ENCODE results near the gene IRF8.

Gene IRF8

GRCh38 chr16:85960486-85961046 is 61.6 kb downstream of the IRF8 start:
- H3K9ac ChIP-seq (ENCODE audit: low read length): no peak overlapping the region
- peaks cover 4% of the 10 kb centered on the region for H3K27me3 ChIP-seq (ENCODE audit: control insufficient read depth, insufficient read depth, low read length)
- H3K4me1 ChIP-seq (ENCODE audit: control insufficient read depth, insufficient read depth, low read length): no peaks in the 10 kb centered on the region
- no peaks in the 10 kb centered on the region for H3K36me3 ChIP-seq (ENCODE audit: control insufficient read depth, insufficient read depth, low read length)
- no peaks in the 10 kb centered on the region for H3K9me3 ChIP-seq (ENCODE audit: control insufficient read depth, low read length)
- no peak overlapping the region for H3K4me3 ChIP-seq (ENCODE audit: low read length)

- no peak overlapping the region for H3K4me3 ChIP-seq (ENCODE audit: low read length)
- no peaks in the 10 kb centered on the region for H3K4me1 ChIP-seq (ENCODE audit: control insufficient read depth, insufficient read depth, low read length)
- H3K9me3 ChIP-seq (ENCODE audit: control insufficient read depth, low read length): no peaks in the 10 kb centered on the region
- H3K27me3 ChIP-seq (ENCODE audit: control insufficient read depth, insufficient read depth, low read length): no peaks in the 10 kb centered on the region
- no peaks in the 10 kb centered on the region for H3K36me3 ChIP-seq (ENCODE audit: control insufficient read depth, insufficient read depth, low read length)
- H3K9ac ChIP-seq (ENCODE audit: low read length): no peak overlapping the region
Measured at GRCh38 chr16:85961988-85962915, 63.3 kb downstream of the IRF8 start.

- Histone ChIP-seq H3K27me3 (ENCODE audit: control insufficient read depth, insufficient read depth, low read length) (no peaks in the 10 kb centered on the region), H3K36me3 (ENCODE audit: control insufficient read depth, insufficient read depth, low read length) (no peaks in the 10 kb centered on the region), H3K9ac (ENCODE audit: low read length) (no peak overlapping the region), H3K4me3 (ENCODE audit: low read length) (no peak overlapping the region), H3K9me3 (ENCODE audit: control insufficient read depth, low read length) (no peaks in the 10 kb centered on the region), H3K4me1 (ENCODE audit: control insufficient read depth, insufficient read depth, low read length) (no peaks in the 10 kb centered on the region)
Measured at GRCh38 chr16:85963753-85964285, 64.9 kb downstream of the IRF8 start.

- Histone ChIP-seq H3K4me1 (ENCODE audit: control insufficient read depth, insufficient read depth, low read length) (no peaks in the 10 kb centered on the region), H3K27me3 (ENCODE audit: control insufficient read depth, insufficient read depth, low read length) (no peaks in the 10 kb centered on the region), H3K36me3 (ENCODE audit: control insufficient read depth, insufficient read depth, low read length) (no peaks in the 10 kb centered on the region), H3K9ac (ENCODE audit: low read length) (no peak overlapping the region), H3K4me3 (ENCODE audit: low read length) (no peak overlapping the region), H3K9me3 (ENCODE audit: control insufficient read depth, low read length) (no peaks in the 10 kb centered on the region)
Measured at GRCh38 chr16:85965125-85965524, 66.2 kb downstream of the IRF8 start.

GRCh38 chr16:85967111-85967510 is 68.1 kb downstream of the IRF8 start:
- Histone ChIP-seq H3K9me3 (ENCODE audit: control insufficient read depth, low read length) (no peaks in the 10 kb centered on the region), H3K36me3 (ENCODE audit: control insufficient read depth, insufficient read depth, low read length) (no peaks in the 10 kb centered on the region), H3K4me1 (ENCODE audit: control insufficient read depth, insufficient read depth, low read length) (peaks cover 8% of the 10 kb centered on the region), H3K9ac (ENCODE audit: low read length) (no peak overlapping the region), H3K4me3 (ENCODE audit: low read length) (no peak overlapping the region), H3K27me3 (ENCODE audit: control insufficient read depth, insufficient read depth, low read length) (no peaks in the 10 kb centered on the region)

- Histone ChIP-seq H3K4me1 (ENCODE audit: control insufficient read depth, insufficient read depth, low read length) (peaks cover 10% of the 10 kb centered on the region), H3K9me3 (ENCODE audit: control insufficient read depth, low read length) (no peaks in the 10 kb centered on the region), H3K36me3 (ENCODE audit: control insufficient read depth, insufficient read depth, low read length) (no peaks in the 10 kb centered on the region), H3K4me3 (ENCODE audit: low read length) (no peak overlapping the region), H3K9ac (ENCODE audit: low read length) (no peak overlapping the region), H3K27me3 (ENCODE audit: control insufficient read depth, insufficient read depth, low read length) (no peaks in the 10 kb centered on the region)
Measured at GRCh38 chr16:85968041-85968920, 69.3 kb downstream of the IRF8 start.

GRCh38 chr16:85969159-85969558 is 70.2 kb downstream of the IRF8 start:
- no peak overlapping the region for H3K4me3 ChIP-seq (ENCODE audit: low read length)
- H3K9ac ChIP-seq (ENCODE audit: low read length): no peak overlapping the region
- no peaks in the 10 kb centered on the region for H3K36me3 ChIP-seq (ENCODE audit: control insufficient read depth, insufficient read depth, low read length)
- peaks cover 12% of the 10 kb centered on the region for H3K4me1 ChIP-seq (ENCODE audit: control insufficient read depth, insufficient read depth, low read length)
- no peaks in the 10 kb centered on the region for H3K9me3 ChIP-seq (ENCODE audit: control insufficient read depth, low read length)
- H3K27me3 ChIP-seq (ENCODE audit: control insufficient read depth, insufficient read depth, low read length): no peaks in the 10 kb centered on the region

- H3K9me3 ChIP-seq (ENCODE audit: control insufficient read depth, low read length): no peaks in the 10 kb centered on the region
- no peaks in the 10 kb centered on the region for H3K36me3 ChIP-seq (ENCODE audit: control insufficient read depth, insufficient read depth, low read length)
- no peak overlapping the region for H3K4me3 ChIP-seq (ENCODE audit: low read length)
- no peak overlapping the region for H3K9ac ChIP-seq (ENCODE audit: low read length)
- H3K27me3 ChIP-seq (ENCODE audit: control insufficient read depth, insufficient read depth, low read length): no peaks in the 10 kb centered on the region
- H3K4me1 ChIP-seq (ENCODE audit: control insufficient read depth, insufficient read depth, low read length): peaks cover 16% of the 10 kb centered on the region
Measured at GRCh38 chr16:85969591-85969990, 70.6 kb downstream of the IRF8 start.

- H3K4me1 ChIP-seq (ENCODE audit: control insufficient read depth, insufficient read depth, low read length): peaks cover 22% of the 10 kb centered on the region
- no peaks in the 10 kb centered on the region for H3K27me3 ChIP-seq (ENCODE audit: control insufficient read depth, insufficient read depth, low read length)
- H3K36me3 ChIP-seq (ENCODE audit: control insufficient read depth, insufficient read depth, low read length): no peaks in the 10 kb centered on the region
Measured at GRCh38 chr16:85970016-85970733, 71.2 kb downstream of the IRF8 start.

GRCh38 chr16:85970738-85971137 is 71.8 kb downstream of the IRF8 start:
- H3K4me1 ChIP-seq (ENCODE audit: control insufficient read depth, insufficient read depth, low read length): peaks cover 27% of the 10 kb centered on the region
- no peaks in the 10 kb centered on the region for H3K27me3 ChIP-seq (ENCODE audit: control insufficient read depth, insufficient read depth, low read length)

More at GRCh38 chr16:85970016-85970733, 71.2 kb downstream of the IRF8 start:
- Histone ChIP-seq H3K4me3 (ENCODE audit: low read length) (no peak overlapping the region), H3K9ac (ENCODE audit: low read length) (no peak overlapping the region), H3K9me3 (ENCODE audit: control insufficient read depth, low read length) (no peaks in the 10 kb centered on the region)

More at GRCh38 chr16:85970738-85971137, 71.8 kb downstream of the IRF8 start:
- no peaks in the 10 kb centered on the region for H3K36me3 ChIP-seq (ENCODE audit: control insufficient read depth, insufficient read depth, low read length)
- no peak overlapping the region for H3K4me3 ChIP-seq (ENCODE audit: low read length)
- no peak overlapping the region for H3K9ac ChIP-seq (ENCODE audit: low read length)
- H3K9me3 ChIP-seq (ENCODE audit: control insufficient read depth, low read length): no peaks in the 10 kb centered on the region
